Upper lobe of left lung (tissue), 4 donors: ENCODE results near the gene LZTFL1.

Experiments used
- CTCF ChIP-seq, 6 experiments: fragments of 450-650 bp in 4 of 6; fragments of 200-600 bp in 2 of 6; sonication (generic) in 2 of 6; IDR thresholded peaks; one replicate each; pipeline ENCODE4 v1.5.1; 2016 to 2019; ENCODE audit warnings: antibody characterized with exemption in 6 of 6
- POLR2A ChIP-seq, 4 donors: fragments of 450-650 bp; IDR thresholded peaks; one replicate each; pipeline ENCODE4 v1.5.1; 2016 to 2017; ENCODE audit warnings: antibody characterized with exemption in 4 of 4, mild to moderate bottlenecking in 2 of 4

- TF ChIP-seq POLR2A (IDR thresholded peaks at IDR 0.05), result no peak
- no peak for TF ChIP-seq CTCF (IDR thresholded peaks at IDR 0.05)
These were observed 3.5 kb downstream of the LZTFL1 start for GRCh38 chr3:45838466-45838865.
